GM19239 (cell line): Measurements from ENCODE around the gene GAL3ST2.

Source experiments
- DNase-seq: peaks from one replicate; pipeline ENCODE4 v3.0.0; 2011; ENCODE audit warnings: low spot score; ENCODE audit not compliant: insufficient read length
- FAIRE-seq: peaks from 2 replicates; lab custom pipeline; 2011; peaks lifted over from hg19 to GRCh38; lab: Jason Lieb, UNC

The GAL3ST2 gene

DNA sequence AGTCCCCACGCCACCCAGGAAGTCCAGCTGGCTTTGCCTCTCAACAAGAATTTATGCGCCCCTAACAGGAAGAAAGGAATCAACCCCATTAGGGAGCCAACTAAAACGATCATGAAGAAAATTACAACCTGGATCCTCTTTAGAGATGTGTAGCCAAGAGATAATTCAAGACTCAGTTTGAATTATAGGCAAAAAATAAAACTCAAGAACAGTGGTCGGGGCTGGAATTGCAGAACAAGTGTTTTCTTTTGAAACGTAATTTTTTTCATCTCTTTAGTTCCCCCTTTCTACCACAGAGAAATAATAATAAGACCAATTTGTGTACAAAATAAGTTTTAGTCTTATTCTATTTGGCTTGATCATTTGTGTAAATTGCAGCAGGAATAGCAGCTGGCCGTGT is 59.7 kb downstream of the GAL3ST2 start:
- FAIRE-seq, result no peak

DNA sequence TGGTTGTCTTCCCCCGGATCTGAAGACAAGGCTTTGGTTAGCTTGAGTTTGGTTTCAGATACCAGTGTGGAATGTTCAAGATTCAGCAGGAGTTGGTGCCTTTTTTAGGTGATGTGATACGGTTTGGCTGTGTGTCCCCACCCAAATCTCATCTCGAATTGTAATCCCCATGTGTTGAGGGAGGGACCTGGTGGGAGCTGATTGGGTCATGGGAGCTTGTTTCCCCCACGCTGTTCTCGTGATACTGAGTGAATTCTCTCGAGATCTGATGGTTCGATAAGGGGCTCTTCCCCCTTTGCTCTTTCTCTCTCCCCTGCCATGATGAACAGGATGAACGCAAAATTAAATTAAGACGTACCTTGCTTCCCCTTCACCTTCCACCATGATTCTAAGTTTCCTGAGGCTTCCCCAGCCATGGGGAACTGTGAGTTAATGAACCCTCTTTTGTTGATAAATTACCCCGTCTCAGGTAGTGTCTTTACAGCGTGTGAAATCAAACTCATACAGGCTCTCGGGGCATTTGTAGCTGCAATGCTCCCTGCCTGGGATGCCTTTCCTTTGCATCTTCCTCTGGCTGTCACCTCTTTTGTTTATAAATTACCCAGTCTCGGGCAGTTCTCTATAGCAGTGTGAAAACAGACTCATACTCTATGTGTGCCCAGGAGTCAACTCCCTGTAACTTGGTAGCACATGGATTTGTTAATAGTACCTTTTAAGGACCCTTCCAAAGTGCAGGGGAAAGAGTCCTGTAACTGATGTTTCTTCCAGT is 60.8 kb downstream of the GAL3ST2 start:
- FAIRE-seq, result no peak
- no peak for DNase-seq

More for the DNA sequence above, 59.7 kb downstream of the GAL3ST2 start:
- DNase-seq, result no peak

DNA sequence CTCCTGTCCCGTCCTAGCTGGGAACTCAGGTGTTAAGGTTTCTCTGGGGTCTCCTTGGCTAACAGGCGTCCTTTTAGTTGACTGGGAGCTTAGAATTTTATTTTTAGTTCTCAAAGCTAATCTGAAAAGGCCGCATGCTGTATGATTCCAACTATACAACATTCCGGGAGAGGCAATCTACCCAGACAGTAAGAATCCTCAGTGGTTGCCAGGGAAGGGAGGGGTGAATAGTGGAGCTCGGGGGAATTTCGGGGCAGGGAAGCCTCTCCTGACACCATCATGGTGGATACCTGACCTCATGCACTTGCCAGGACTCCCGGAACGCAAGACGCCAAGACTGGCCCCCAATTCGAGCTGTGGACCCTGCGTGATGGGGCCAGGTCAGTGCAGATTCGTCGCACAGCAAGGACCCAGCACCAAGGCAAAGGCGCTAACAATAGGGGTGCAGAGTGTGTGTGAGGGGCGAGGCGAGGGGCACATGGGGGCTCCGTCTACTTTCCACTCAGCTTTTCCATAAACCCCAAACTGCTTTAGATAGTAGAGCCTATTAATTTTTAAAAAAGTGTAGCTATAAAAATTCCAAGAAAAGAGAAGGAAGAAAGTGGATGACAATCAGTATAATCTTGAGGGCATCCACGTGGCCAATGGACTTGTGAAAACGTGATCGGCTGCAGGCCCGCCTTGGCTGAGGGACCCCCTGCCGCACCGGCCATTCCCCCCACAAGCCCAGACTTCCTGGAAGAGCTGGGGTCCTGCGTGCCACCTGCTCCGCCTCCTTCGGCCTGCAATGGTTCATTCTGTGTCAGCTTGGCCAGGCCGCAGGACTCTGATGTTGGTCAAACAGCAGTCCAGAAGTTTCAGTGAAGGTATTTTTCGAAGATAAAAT is 64.8 kb downstream of the GAL3ST2 start:
- no peak for DNase-seq
- FAIRE-seq, result no peak

DNA sequence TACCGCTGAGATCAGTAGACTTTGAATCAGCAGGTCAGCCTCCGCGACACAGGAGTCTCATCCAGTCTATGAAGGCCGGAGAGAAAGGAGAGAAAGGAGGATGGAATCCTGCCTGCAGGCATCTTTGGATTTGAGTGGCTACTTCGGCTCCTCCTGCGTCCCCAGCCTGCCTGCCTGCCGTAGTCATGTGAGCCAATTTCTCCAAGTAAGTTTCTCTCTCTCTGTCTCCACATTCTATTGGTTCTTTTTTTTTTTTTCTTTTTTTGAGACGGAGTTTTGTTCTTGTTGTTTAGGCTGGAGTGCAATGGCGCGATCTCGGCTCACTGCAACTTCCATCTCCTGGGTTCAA is 65.4 kb downstream of the GAL3ST2 start:
- DNase-seq (no peak), FAIRE-seq (no peak)

DNA sequence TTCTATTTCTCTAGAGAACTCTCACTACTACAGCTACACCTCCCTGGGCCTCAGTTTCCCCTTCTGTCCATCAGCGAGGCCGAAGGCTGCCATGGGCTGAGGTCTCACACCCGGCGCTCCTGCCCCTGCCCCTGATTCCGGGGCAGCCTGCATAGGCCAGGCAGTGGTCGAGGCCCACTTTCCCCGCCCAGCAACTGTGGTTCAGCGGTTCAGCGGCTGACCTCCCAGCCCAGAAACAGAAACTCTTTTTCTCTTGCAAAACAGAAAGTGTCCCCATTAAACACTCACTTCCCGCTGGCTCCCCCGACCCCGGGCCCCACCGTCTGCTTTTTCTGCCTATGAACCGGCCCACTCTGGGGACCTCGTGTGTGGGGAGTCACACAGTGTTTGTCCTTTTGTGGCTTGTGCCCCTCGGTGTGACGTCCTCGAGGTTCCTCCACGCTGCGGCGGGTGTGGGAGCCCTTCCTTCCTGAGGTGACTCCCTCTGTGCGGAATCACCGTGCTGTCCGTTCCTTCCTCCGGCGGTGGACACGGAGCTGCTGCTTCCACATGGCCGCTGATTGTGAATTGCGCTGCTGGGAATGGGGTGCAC is 66.1 kb downstream of the GAL3ST2 start:
- peak; percentile 88 for DNase-seq
- peak; percentile 90 for FAIRE-seq

DNA sequence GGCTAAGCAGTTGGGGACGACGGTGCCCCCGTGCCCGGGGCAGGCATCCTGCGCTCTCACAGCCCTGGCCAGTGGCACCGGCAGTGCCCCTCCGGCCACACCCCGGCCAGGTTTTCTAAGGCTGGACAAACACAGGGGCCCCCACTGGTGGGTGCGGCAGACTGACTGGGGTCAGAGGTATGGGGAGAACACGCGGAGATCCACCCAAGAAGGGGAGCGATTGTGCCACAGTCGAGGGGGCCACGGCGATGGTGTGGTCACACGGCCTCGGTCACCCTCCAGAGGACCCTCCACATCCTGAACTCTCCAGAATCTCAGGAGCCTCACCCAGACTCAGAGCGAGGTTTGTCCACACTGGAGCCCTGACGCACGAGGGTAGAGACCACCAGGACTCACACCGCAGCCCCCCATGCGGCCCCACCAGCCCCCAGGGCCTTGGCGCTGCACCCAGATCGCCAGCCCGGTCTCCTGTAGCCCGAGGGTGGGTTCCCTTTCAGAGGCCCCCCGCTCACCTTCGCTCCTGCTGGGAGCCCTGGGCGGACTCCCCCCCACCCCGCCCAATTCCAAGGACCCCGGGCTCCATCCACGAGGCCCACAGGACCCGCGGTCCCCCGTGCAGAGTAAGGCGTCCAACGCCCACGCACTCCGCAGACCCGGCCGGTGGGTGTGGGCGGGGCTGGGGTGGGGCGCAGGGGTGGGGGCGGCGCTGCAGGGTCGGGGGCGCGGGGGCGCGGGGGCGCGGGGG is 66.9 kb downstream of the GAL3ST2 start:
- no peak for FAIRE-seq
- DNase-seq, result no peak

DNA sequence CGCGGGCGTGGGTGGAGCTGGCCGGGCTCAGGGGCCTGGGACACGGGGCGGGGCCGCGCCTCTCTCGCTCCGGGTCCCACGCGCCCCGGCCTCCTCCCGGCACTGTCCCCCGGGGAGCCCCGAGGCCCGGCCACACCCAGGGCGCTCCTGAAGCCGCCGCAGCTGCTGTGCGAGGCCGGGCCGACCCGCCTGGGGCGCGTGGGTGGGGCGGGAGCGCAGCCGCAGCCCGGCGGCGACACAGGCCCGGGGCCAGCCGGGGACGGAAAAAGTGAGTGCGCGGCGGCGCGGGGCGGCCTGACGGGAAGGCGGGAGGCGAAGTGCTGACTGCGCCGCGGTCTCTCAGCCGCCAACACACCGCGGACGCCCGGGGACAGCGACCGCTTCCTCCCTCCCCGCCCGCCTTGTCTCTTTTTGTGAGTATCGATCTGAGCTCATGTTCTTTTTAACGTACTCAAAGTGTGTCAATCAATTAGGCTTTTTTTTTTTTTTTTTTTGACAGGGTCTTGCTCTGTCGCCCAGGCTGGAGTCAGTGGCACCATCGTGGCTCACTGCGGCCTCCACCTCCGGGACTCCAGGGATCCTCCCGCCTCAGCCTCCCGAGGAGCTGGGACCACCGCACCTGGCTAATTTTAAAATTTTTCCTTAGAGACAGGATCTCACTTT is 67.6 kb downstream of the GAL3ST2 start:
- FAIRE-seq, result peak; percentile 92
- peak; percentile 82 for DNase-seq

DNA sequence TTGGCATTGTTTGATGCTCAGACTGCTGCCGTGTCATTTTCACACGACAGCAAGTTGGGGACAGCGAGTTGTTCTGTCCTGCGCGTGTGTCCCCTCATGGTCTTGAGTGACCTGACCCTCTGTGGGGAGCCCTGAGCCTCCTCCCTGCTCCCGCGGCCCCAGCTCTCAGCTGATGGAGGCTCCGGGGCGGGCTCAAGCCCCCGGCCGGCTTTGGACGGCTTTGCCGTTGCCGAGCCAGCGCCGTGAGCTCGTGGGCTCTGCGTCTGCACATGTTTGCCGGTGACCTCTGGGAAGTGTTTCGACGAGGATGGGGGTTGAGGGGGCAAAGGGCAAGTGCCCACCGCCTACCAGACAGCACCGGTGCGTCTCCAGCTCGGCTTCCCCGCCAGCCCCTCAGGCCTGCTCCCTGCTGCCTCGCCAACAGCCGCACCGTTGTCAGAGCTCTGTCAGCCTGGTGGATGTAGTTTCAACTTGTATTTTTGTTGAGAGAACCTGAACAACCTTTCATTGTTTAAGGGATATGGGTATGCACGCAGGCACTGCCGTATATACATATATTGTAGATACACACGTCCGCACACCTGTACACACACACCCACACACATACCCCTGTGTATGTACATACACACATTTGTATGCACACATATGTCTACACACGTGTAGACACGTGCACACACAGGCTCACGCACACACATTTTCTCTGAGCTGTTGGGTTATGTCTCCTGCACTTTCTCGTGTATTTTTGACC is 68.4 kb downstream of the GAL3ST2 start:
- no peak for FAIRE-seq
- DNase-seq, result no peak

DNA sequence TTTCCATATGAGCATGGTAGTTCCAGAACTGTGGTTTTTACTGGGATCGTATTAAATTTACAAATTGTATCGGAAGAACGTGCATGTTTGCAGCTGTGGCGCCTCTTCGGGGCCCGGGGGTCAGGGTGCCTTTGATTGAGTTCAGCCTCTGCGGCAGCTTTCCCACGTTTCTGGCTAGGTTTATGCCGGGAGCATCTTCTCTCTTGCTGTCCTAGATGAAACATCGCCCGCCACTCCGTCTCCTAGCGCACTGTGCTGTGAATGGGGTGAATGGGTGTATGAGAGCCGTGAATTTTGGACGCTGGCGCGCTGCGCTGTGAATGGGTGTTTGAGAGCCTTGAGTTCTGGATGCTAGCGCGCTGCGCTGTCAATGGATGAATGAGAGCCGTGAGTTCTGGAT is 69.8 kb downstream of the GAL3ST2 start:
- no peak for DNase-seq
- no peak for FAIRE-seq

DNA sequence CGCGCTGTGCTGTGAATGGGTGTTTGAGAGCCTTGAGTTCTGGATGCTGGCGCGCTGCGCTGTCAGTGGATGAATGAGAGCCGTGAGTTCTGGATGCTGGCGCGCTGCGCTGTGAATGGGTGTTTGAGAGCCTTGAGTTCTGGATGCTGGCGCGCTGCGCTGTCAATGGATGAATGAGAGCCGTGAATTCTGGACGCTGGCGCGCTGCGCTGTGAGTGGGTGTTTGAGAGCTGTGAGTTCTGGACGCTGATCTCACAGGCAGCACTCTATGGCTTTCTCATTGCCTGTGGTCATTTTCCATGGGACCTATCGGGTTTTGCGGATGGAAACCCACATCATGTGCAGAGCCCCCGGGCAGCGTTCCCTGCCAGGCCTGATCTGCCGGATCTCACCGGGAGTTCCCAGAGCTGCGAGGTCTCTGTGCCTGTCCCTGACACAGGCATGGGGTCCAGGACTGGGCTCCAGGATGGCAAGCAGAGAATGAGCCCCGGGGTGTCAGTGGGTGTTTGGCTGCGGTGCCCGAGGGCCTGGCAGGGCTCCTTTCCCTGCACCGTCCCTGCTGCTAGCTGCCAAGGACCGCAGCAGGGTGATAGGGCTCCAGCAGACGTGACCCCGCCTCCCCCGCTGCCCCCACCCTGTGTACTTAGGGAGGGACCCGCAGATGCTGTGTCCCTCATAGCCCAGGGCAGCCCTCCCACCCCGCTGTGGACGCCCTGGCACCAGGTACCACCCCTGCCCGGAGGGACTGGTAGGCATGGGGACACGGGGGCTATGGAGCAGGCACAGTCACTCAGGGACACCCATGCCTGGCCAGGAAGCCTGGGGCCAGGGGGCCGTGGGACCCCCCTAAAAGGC is 72.4 kb downstream of the GAL3ST2 start:
- no peak for FAIRE-seq
- no peak for DNase-seq

DNA sequence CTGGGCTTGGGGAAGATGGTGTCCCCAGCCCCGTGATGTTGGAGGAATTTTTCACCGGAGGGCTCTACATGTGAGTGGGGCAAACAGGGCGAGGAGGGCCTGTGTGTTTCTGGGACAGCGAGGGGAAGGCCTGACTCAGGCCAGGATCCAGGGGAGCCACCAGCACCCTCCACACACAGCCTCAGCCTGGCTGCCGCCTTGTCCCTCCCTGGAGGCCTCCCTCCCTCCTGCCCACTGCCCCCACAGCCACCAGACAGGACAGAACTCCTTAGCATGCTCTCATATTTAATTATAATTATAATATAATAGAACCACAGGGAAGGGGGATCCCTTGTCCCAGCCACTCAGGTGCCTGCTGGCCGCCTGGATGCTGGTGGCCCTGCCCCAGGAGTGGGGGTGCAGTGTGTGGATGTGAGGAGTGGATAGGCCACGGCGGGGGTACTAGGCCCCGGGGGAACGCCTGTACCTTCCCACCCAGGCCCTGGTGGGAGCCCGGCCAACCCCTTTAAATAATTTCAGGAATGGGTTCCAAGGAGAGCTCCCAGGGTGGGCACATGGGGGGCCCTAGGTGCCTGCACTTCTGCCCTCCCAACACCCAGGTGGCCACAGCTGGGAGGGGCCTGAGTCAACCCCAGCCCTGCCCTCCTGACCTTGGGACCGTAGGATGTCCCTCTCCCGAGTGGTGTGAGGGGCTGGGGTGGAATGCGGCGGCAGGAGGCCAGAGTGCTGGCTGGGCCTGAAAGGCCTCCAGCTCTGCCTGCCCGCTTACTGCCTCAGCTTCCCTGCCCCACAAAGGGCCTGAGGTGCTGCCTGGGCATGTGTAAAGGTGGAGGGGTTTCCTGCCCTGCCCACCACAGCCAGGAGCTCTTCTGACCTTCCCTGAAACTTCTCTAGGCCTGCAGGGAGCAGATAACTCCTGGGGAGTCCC is 73.3 kb downstream of the GAL3ST2 start:
- FAIRE-seq (no peak), DNase-seq (peak; percentile 6)

DNA sequence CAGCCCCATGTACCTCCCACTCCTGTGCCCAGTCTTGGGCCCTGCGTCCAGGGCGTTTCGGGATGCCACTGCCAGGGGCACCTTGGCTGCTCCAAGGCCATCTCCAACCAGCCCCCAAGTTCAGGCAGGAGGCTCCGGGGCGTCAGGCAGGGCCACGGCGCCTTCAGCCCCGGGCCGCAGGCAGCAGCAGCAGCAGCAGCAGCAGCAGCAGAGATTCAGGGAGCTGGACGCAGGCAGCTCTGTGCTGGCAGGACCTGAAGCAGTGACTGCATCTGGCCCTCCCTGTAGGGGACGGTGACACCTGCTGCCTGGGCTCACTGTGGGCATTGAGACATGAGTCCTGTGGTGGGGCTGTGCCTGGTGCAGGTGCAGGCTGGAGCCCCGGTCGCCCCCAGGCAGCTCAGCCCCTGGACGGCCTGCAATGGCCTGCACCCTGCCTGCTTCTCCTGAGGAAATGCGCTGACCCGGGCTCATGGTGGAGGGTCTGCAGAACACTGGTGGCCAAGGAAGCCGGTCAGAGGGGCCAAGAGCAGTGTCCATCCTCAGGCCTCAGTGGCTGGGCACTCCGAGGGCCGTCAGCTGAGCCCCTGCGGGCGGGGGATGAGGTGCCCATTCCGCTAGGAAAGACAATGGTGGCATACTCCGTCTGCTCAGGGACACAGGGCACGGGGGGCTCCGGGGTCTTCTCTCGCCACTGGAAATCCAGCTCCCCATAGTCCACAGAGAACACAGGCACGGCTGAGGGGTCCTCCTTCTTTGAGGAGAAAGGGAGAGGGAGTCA is 74.1 kb downstream of the GAL3ST2 start:
- FAIRE-seq (no peak), DNase-seq (no peak)

DNA sequence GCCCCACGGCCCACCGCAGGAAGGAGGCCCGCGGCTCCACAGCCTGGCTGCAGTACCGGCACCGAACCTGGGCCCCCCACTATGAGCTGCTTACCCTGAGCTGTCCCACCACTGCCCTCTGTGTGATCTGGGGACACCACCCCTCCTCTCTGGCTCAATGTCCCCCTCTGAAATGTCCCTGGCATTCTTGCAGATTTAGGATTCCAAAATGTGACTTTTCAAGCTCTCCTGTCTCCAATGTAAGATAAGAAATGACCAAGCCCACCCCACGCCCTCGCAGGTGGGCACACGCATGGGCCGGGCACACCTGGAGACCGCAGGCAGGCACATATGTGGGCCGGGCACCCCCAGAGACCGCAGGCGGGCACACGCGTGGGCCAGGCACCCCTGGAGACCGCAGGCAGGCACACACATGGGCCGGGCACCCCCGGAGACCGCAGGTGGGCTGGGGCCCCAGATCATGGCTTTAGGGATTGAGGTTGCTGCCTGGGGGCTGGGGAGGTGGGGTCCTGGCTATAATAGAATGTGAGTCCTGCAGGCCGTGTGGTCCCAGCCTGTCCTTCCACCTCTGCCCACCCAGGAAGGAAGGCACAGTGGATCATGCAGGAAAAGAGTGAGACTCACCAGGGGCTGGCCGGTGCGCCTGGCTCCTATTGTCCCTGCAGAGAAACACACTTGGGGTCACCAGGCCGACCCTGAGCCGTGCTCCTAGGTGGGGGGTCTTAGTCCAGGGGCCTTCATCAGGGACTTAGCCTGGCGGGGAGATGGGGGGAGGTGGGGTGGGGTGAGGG is 74.9 kb downstream of the GAL3ST2 start:
- no peak for FAIRE-seq
- no peak for DNase-seq

DNA sequence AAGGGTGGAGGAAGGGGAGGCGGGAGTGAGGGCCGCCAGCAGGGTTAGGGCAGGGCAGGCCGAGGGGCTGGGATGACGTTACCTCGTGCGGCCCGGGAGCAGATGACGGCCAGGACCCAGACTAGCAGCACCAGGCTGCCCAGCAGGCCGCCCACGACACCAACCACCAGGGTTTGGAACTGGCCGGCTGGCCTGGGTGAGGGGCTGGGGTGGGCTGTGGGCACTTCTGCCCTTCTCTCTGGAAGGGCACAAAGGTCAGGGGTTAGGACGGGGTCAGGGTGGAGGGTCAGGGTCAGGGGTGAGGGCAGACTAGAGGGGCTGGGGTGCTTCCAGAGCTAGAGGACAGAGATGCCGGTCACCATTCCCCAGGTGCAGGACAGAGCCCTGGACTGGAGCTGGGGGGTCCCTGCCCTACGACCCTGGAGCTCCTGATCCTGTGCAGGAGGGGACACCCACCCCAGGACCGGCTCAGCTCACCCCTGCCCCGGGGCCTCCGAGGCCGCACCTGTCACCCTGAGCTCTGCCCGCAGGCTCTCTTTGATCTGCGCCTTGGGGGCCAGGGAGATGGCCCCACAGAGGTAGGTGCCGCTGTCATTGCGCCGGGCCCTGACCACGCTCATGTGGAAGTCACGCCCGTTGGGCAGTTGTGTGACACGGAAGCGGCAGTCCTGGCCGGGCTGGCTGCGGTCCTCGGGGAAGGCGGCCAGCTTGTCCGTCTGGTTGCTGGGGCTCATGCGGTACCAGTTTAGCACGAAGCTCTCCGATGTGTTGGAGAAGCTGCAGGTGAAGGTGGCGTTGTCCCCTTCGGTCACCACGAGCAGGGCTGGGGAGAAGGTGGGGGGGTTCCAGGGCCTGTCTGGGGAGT is 75.7 kb downstream of the GAL3ST2 start:
- DNase-seq, result no peak
- no peak for FAIRE-seq
